H9 (cell line): ENCODE results near the gene SORBS1. TPM values are rescaled to one million over a fixed set of nuclear protein-coding genes. Genes with fewer than 3 reads are reported as not detected.
A peak's percentile ranks its signal among the peaks of the same experiment; 100 is the strongest.

Experiments
- DNase-seq: peaks from one replicate; pipeline ENCODE4 v3.0.0-alpha.2; 2017
- H2AFZ ChIP-seq: one replicate; pipeline ENCODE4 v1.6.1; 2013; ENCODE audit warnings: mild to moderate bottlenecking, low read length, control low read depth, moderate library complexity
- H2AK5ac ChIP-seq: 2 replicates; pipeline ENCODE4 v1.6.1; 2013; ENCODE audit warnings: low read length, control low read depth, mixed read lengths; ENCODE audit not compliant: insufficient read length
- H2BK120ac ChIP-seq: one replicate; pipeline ENCODE4 v1.6.1; 2013; ENCODE audit warnings: low read depth, mild to moderate bottlenecking, low read length, control low read depth, inconsistent platforms; ENCODE audit not compliant: poor library complexity, severe bottlenecking
- H2BK12ac ChIP-seq: 2 replicates; pipeline ENCODE4 v1.6.1; 2013; ENCODE audit warnings: low read length, control low read depth, mixed read lengths, low read depth; ENCODE audit not compliant: insufficient read length
- H2BK15ac ChIP-seq: 2 replicates; pipeline ENCODE4 v1.6.1; 2013; ENCODE audit warnings: low read depth, low read length, control low read depth
- H2BK20ac ChIP-seq: one replicate; pipeline ENCODE4 v1.6.1; 2013; ENCODE audit warnings: low read depth, mild to moderate bottlenecking, low read length, control low read depth, inconsistent platforms; ENCODE audit not compliant: poor library complexity, severe bottlenecking
- H2BK5ac ChIP-seq: 2 replicates; pipeline ENCODE4 v1.6.1; 2013; ENCODE audit warnings: low read length, control low read depth, mixed read lengths; ENCODE audit not compliant: insufficient read length
- H3K14ac ChIP-seq: 2 replicates; pipeline ENCODE4 v1.6.1; 2013; ENCODE audit warnings: low read length, control low read depth; ENCODE audit not compliant: insufficient read depth
- H3K18ac ChIP-seq: 2 replicates; pipeline ENCODE4 v1.6.1; 2013; ENCODE audit warnings: low read depth, mild to moderate bottlenecking, mixed read lengths, low read length, control low read depth; ENCODE audit not compliant: insufficient read length
- H3K23ac ChIP-seq: 2 replicates; pipeline ENCODE4 v1.6.1; 2013; ENCODE audit warnings: low read length, control low read depth, mixed read lengths, low read depth; ENCODE audit not compliant: insufficient read length
- H3K23me2 ChIP-seq: 2 replicates; pipeline ENCODE4 v1.6.1; 2013; ENCODE audit warnings: low read depth, mild to moderate bottlenecking, mixed read lengths, low read length, control low read depth; ENCODE audit not compliant: insufficient read length, poor library complexity, severe bottlenecking
- H3K27ac ChIP-seq: 2 replicates; pipeline ENCODE4 v1.5.1; 2013; ENCODE audit warnings: low read length, control low read depth, mixed read lengths, low read depth; ENCODE audit not compliant: insufficient read length
- H3K27me3 ChIP-seq: 2 replicates; pipeline ENCODE4 v1.6.1; 2013; ENCODE audit warnings: low read length, control low read depth, inconsistent platforms; ENCODE audit not compliant: insufficient read depth
- H3K4ac ChIP-seq: 2 replicates; pipeline ENCODE4 v1.6.1; 2013; ENCODE audit warnings: low read depth, mild to moderate bottlenecking, control low read depth, inconsistent platforms, low read length, moderate library complexity
- H3K4me1 ChIP-seq: 2 replicates; pipeline ENCODE4 v1.6.1; 2013; ENCODE audit warnings: low read length, control low read depth, inconsistent platforms; ENCODE audit not compliant: insufficient read depth
- H3K4me2 ChIP-seq: 2 replicates; pipeline ENCODE4 v1.6.1; 2013; ENCODE audit warnings: low read length, control low read depth, mixed read lengths; ENCODE audit not compliant: insufficient read length, insufficient read depth
- H3K56ac ChIP-seq: 2 replicates; pipeline ENCODE4 v1.6.1; 2013; ENCODE audit warnings: low read depth, mild to moderate bottlenecking, mixed read lengths, low read length, control low read depth; ENCODE audit not compliant: insufficient read length
- H3K79me1 ChIP-seq: 2 replicates; pipeline ENCODE4 v1.6.1; 2013; ENCODE audit warnings: low read depth, mild to moderate bottlenecking, moderate library complexity, low read length, control low read depth, inconsistent platforms; ENCODE audit not compliant: insufficient read depth, poor library complexity, severe bottlenecking
- H3K79me2 ChIP-seq: 2 replicates; pipeline ENCODE4 v1.6.1; 2013; ENCODE audit warnings: low read length, control low read depth, inconsistent platforms; ENCODE audit not compliant: insufficient read depth
- H3K9ac ChIP-seq: 2 replicates; pipeline ENCODE4 v1.6.1; 2013; ENCODE audit warnings: low read length, control low read depth, mixed read lengths; ENCODE audit not compliant: insufficient read length; ENCODE audit errors: extremely low read depth
- H3K9me3 ChIP-seq: one replicate; pipeline ENCODE4 v1.6.1; 2013; ENCODE audit warnings: low read depth, low read length, inconsistent platforms; ENCODE audit not compliant: control insufficient read depth
- H3T11ph ChIP-seq: one replicate; pipeline ENCODE4 v1.6.1; 2013; ENCODE audit warnings: mild to moderate bottlenecking, low read length, control low read depth, inconsistent platforms
- H4K20me1 ChIP-seq: one replicate; pipeline ENCODE4 v1.6.1; 2013; ENCODE audit not compliant: control insufficient read depth, insufficient read length, insufficient read depth
- H4K5ac ChIP-seq: 2 replicates; pipeline ENCODE4 v1.6.1; 2013; ENCODE audit warnings: low read depth, mild to moderate bottlenecking, mixed read lengths, low read length, control low read depth; ENCODE audit not compliant: insufficient read length
- H4K8ac ChIP-seq: replicated peaks from 2 replicates; pipeline ENCODE4 v1.6.1; 2013; ENCODE audit warnings: low read length, control low read depth, mixed read lengths, low read depth; ENCODE audit not compliant: insufficient read length
- H4K91ac ChIP-seq: 2 replicates; pipeline ENCODE4 v1.6.1; 2013; ENCODE audit warnings: low read depth, mild to moderate bottlenecking, moderate library complexity, mixed read lengths, low read length, control low read depth; ENCODE audit not compliant: insufficient read length
- H3K27ac Mint-ChIP-seq, 3 experiments: 2 replicates in 2 of 3; 3 replicates in 1 of 3; pipeline ENCODE4 v1.8.0; 2020 to 2021; ENCODE audit warnings: mixed read lengths in 3 of 3, mild to moderate bottlenecking in 1 of 3, moderate library complexity in 1 of 3
- H3K27me3 Mint-ChIP-seq: 2 replicates; pipeline ENCODE4 v1.8.0; 2021; ENCODE audit warnings: low read depth, mild to moderate bottlenecking, moderate library complexity, mixed read lengths
- H3K36me3 Mint-ChIP-seq, 3 experiments: 2 replicates in 2 of 3; 3 replicates in 1 of 3; pipeline ENCODE4 v1.8.0; 2020 to 2021; ENCODE audit warnings: low read depth in 3 of 3, mixed read lengths in 3 of 3; ENCODE audit not compliant: insufficient read depth in 1 of 3
- H3K4me1 Mint-ChIP-seq, 2 experiments: 2 replicates each; pipeline ENCODE4 v1.8.0; 2020; ENCODE audit warnings: mixed read lengths in 2 of 2
- H3K4me3 Mint-ChIP-seq, 2 experiments: 2 replicates in 1 of 2; 3 replicates in 1 of 2; pipeline ENCODE4 v1.8.0; 2020 to 2021; ENCODE audit warnings: mild to moderate bottlenecking in 2 of 2, mixed read lengths in 2 of 2, moderate library complexity in 1 of 2
- H3K9me3 Mint-ChIP-seq, 2 experiments: 2 replicates in 1 of 2; 3 replicates in 1 of 2; pipeline ENCODE4 v1.8.0; 2020; ENCODE audit warnings: mild to moderate bottlenecking in 2 of 2, mixed read lengths in 2 of 2, moderate library complexity in 1 of 2
- CTCF ChIP-seq: fragments of 200-600 bp; sonication (generic); conservative IDR thresholded peaks from 3 replicates; pipeline ENCODE4 v1.8.0; 2021; ENCODE audit warnings: antibody characterized with exemption, mild to moderate bottlenecking
- WGBS: extraction: QIAGEN DNeasy Blood & Tissue Kit; methylation state at CpG from one replicate; pipeline ENCODE4 v1.1.7; 2013; ENCODE audit warnings: missing lambda C conversion rate, low lambda C conversion rate, mixed read lengths; ENCODE audit not compliant: insufficient read length; ENCODE audit errors: extremely low coverage; 5-methylcytosine and 5-hydroxymethylcytosine counted together
- total RNA-seq: library from RNA; stranded (reverse); gene quantifications from 2 replicates; pipeline ENCODE4 v1.2.1, GENCODE V29; 2021

The SORBS1 gene
- total RNA-seq, 1 experiment from 2014 or later, result 24.3 TPM

GRCh38 chr10:95401704-95402469, 159.3 kb downstream of the SORBS1 start:
- Histone ChIP-seq H2AK5ac (no peak overlapping the region), H3K9ac (no peak overlapping the region), H4K8ac (no peak overlapping the region), H2AFZ (no peak overlapping the region), H4K20me1 (no peaks in the 10 kb centered on the region), H2BK5ac (no peak overlapping the region), H3K79me1 (no peaks in the 10 kb centered on the region), H2BK12ac (no peak overlapping the region), H3K27ac (no peak overlapping the region), H3K23me2 (no peaks in the 10 kb centered on the region), H3K27me3 (no peaks in the 10 kb centered on the region), H3K79me2 (no peaks in the 10 kb centered on the region), H3K4ac (no peak overlapping the region), H3T11ph (no peak overlapping the region), H3K56ac (no peak overlapping the region), H3K14ac (no peak overlapping the region), H3K23ac (no peak overlapping the region), H3K4me1 (no peaks in the 10 kb centered on the region), H3K4me2 (no peak overlapping the region), H3K18ac (no peak overlapping the region), H2BK120ac (no peak overlapping the region), H2BK20ac (no peak overlapping the region), H3K9me3 (no peaks in the 10 kb centered on the region), H4K5ac (no peak overlapping the region), H4K91ac (no peak overlapping the region), H2BK15ac (no peak overlapping the region)
- WGBS, result no CpG with 5 or more reads among the region's 1 CpG
- Mint-ChIP-seq H3K27me3 (no peaks in the 10 kb centered on the region), H3K4me3 (no peak overlapping the region), H3K9me3 (no peaks in the 10 kb centered on the region), H3K4me1 (peaks cover 3 to 5% of the 10 kb centered on the region in 2 experiments; a peak in 1 of 4 replicates), H3K27ac (peak overlapping the region in 1 of 3 experiments; percentile 55; a peak in 1 of 7 replicates), H3K36me3 (peaks cover 5 to 37% (median 27%) of the 10 kb centered on the region in 3 experiments; a peak in 6 of 7 replicates)
- DNase-seq, result no peak
- TF ChIP-seq CTCF, result no peak
